ENCODE measurements around the gene NAT8. TPM values are rescaled to one million over a fixed set of nuclear protein-coding genes. Genes with fewer than 3 reads are reported as not detected.
"Not testable (repeated sequence)": the region's sequence is repeated elsewhere in the genome, so short reads cannot be mapped to it uniquely, and the experiment has no call there.

Gene NAT8
- total and polyA plus RNA-seq, 2 experiments from 2014 or later = not detected

GRCh38 chr2:73619925-73620324 lies 22.3 kb downstream of the NAT8 start:
- H3K4me2 ChIP-seq; H3K4me1 Mint-ChIP-seq; H2AFZ ChIP-seq; H3K4me3 Mint-ChIP-seq; H3K9me2 ChIP-seq (ENCODE audit: insufficient read depth); H3K27ac Mint-ChIP-seq; H3K27me3 Mint-ChIP-seq (ENCODE audit: insufficient read depth, low read depth, poor library complexity); H3K27me3 ChIP-seq (ENCODE audit: insufficient read depth); H3K79me2 ChIP-seq (replicated peaks; ENCODE audit: insufficient read depth); H3K36me3 Mint-ChIP-seq (ENCODE audit: low read depth); H4K20me1 ChIP-seq (replicated peaks; ENCODE audit: insufficient read depth); H3F3A ChIP-seq (replicated peaks; ENCODE audit: low read depth); H3K27ac ChIP-seq (ENCODE audit: low read depth); H3K36me3 ChIP-seq (ENCODE audit: insufficient read depth); H3K4me3 ChIP-seq; H3K9me3 Mint-ChIP-seq; H3K4me1 ChIP-seq (ENCODE audit: insufficient read depth): not testable (repeated sequence)
- peak; percentile 82 for ATAC-seq
- DNase-seq (ENCODE audit: low spot score) = peak; percentile 73
- peak; percentile 40 to 65 for TF ChIP-seq CTCF (conservative IDR thresholded peaks at IDR 0.05; ENCODE audit: low read depth in 2 of 2)

GRCh38 chr2:73614997-73615396 lies 27.2 kb downstream of the NAT8 start:
- Histone ChIP-seq H3K4me2 (no peak overlapping the region), H3K4me1 (ENCODE audit: insufficient read depth) (no peaks in the 10 kb centered on the region), H3F3A (replicated peaks; ENCODE audit: low read depth) (no peaks in the 10 kb centered on the region), H2AFZ (no peak overlapping the region), H3K27me3 (ENCODE audit: insufficient read depth) (no peaks in the 10 kb centered on the region), H3K79me2 (replicated peaks; ENCODE audit: insufficient read depth) (no peaks in the 10 kb centered on the region), H4K20me1 (replicated peaks; ENCODE audit: insufficient read depth) (no peaks in the 10 kb centered on the region; the same call in none of the 2 replicates), H3K36me3 (ENCODE audit: insufficient read depth) (no peaks in the 10 kb centered on the region), H3K27ac (ENCODE audit: low read depth) (no peak overlapping the region), H3K9me2 (ENCODE audit: insufficient read depth) (no peaks in the 10 kb centered on the region), H3K4me3 (no peak overlapping the region)
- Mint-ChIP-seq H3K27me3 (ENCODE audit: insufficient read depth, low read depth, poor library complexity) (peaks cover 6% of the 10 kb centered on the region), H3K4me1 (no peaks in the 10 kb centered on the region), H3K9me3 (no peaks in the 10 kb centered on the region), H3K4me3 (no peak overlapping the region), H3K36me3 (ENCODE audit: low read depth) (no peaks in the 10 kb centered on the region), H3K27ac (no peak overlapping the region)
- DNase-seq (ENCODE audit: low spot score) = no peak
- no peak for TF ChIP-seq CREB1 (CRISPR knock-in tag; IDR thresholded peaks at IDR 0.05; ENCODE audit: low read depth)
- TF ChIP-seq, protein P1, sequence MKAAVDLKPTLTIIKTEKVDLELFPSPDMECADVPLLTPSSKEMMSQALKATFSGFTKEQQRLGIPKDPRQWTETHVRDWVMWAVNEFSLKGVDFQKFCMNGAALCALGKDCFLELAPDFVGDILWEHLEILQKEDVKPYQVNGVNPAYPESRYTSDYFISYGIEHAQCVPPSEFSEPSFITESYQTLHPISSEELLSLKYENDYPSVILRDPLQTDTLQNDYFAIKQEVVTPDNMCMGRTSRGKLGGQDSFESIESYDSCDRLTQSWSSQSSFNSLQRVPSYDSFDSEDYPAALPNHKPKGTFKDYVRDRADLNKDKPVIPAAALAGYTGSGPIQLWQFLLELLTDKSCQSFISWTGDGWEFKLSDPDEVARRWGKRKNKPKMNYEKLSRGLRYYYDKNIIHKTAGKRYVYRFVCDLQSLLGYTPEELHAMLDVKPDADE (IDR thresholded peaks at IDR 0.05) = no peak
- TF ChIP-seq EZH2phosphoT487 (IDR thresholded peaks at IDR 0.05; ENCODE audit: unreplicated experiment) = no peak
- no peak for ATAC-seq

DNA sequence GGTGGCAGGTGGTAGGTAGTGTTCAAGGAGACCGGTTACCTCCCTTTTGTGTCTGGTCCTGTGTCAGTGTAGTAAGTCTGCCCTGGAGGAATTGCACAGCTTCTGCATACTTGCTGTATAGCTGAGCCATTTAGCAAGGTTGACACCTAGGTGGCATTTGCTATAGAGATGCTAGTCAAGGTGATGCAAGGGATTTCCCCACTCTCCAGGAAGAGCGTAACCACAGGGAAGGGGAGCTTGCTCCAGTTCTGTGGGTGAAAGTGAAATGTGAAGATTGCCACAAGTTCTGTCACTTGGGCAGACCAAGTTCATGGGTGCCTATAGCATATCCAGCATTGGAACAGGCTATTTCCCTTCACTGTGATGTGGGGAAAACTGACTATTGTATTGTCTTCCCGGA lies 28.1 kb downstream of the NAT8 start:
- Histone ChIP-seq H3K4me2 (no peak overlapping the region), H3K27ac (ENCODE audit: low read depth) (no peak overlapping the region), H2AFZ (no peak overlapping the region), H3K27me3 (ENCODE audit: insufficient read depth) (no peaks in the 10 kb centered on the region), H3K36me3 (ENCODE audit: insufficient read depth) (peaks cover 4% of the 10 kb centered on the region; the same call in 1 of the 2 replicates), H3K9me2 (ENCODE audit: insufficient read depth) (no peaks in the 10 kb centered on the region), H3K4me1 (ENCODE audit: insufficient read depth) (no peaks in the 10 kb centered on the region), H4K20me1 (replicated peaks; ENCODE audit: insufficient read depth) (no peaks in the 10 kb centered on the region; the same call in none of the 2 replicates), H3F3A (replicated peaks; ENCODE audit: low read depth) (no peaks in the 10 kb centered on the region), H3K79me2 (replicated peaks; ENCODE audit: insufficient read depth) (no peaks in the 10 kb centered on the region), H3K4me3 (no peak overlapping the region)
- no peak overlapping the region for H3K27ac Mint-ChIP-seq
- peaks cover 6% of the 10 kb centered on the region for H3K27me3 Mint-ChIP-seq (ENCODE audit: insufficient read depth, low read depth, poor library complexity)
- DNase-seq (ENCODE audit: low spot score) (no peak), ATAC-seq (no peak; the same call in 2 of the 3 replicates)
- no peaks in the 10 kb centered on the region for H3K36me3 Mint-ChIP-seq (ENCODE audit: low read depth)
- H3K4me3 Mint-ChIP-seq = no peak overlapping the region
- no peaks in the 10 kb centered on the region for H3K9me3 Mint-ChIP-seq
- no peaks in the 10 kb centered on the region for H3K4me1 Mint-ChIP-seq
- TF ChIP-seq POLR2AphosphoS5 (IDR thresholded peaks at IDR 0.05; ENCODE audit: low read depth) (no peak), ZNF331 (CRISPR knock-in tag; IDR thresholded peaks at IDR 0.05; ENCODE audit: low read depth) (no peak), CREB1 (CRISPR knock-in tag; IDR thresholded peaks at IDR 0.05; ENCODE audit: low read depth) (no peak), EZH2phosphoT487 (IDR thresholded peaks at IDR 0.05; ENCODE audit: unreplicated experiment) (no peak), JUNB (IDR thresholded peaks at IDR 0.05; ENCODE audit: unreplicated experiment) (no peak), STAT1 (IDR thresholded peaks at IDR 0.05; ENCODE audit: unreplicated experiment) (no peak), NANOG (IDR thresholded peaks at IDR 0.05; ENCODE audit: borderline replicate concordance) (no peak), EZH2 (IDR thresholded peaks at IDR 0.05; ENCODE audit: low read depth, unreplicated experiment) (no peak), CTCF (conservative IDR thresholded peaks at IDR 0.05; ENCODE audit: low read depth in 2 of 2) (no peak)
- TF ChIP-seq, protein P1 (IDR thresholded peaks at IDR 0.05) = no peak

Measured in GM23338 (cell line).